GM19463 (cell line): ENCODE data around the gene MYO9A.

Experiments
- ATAC-seq: cut with Tn5 transposase; IDR thresholded peaks from one replicate; pipeline ENCODE4 v1.9.1; 2021; ENCODE audit warnings: mild to moderate bottlenecking, moderate library complexity; ENCODE audit not compliant: unreplicated experiment

Gene MYO9A, protein sequence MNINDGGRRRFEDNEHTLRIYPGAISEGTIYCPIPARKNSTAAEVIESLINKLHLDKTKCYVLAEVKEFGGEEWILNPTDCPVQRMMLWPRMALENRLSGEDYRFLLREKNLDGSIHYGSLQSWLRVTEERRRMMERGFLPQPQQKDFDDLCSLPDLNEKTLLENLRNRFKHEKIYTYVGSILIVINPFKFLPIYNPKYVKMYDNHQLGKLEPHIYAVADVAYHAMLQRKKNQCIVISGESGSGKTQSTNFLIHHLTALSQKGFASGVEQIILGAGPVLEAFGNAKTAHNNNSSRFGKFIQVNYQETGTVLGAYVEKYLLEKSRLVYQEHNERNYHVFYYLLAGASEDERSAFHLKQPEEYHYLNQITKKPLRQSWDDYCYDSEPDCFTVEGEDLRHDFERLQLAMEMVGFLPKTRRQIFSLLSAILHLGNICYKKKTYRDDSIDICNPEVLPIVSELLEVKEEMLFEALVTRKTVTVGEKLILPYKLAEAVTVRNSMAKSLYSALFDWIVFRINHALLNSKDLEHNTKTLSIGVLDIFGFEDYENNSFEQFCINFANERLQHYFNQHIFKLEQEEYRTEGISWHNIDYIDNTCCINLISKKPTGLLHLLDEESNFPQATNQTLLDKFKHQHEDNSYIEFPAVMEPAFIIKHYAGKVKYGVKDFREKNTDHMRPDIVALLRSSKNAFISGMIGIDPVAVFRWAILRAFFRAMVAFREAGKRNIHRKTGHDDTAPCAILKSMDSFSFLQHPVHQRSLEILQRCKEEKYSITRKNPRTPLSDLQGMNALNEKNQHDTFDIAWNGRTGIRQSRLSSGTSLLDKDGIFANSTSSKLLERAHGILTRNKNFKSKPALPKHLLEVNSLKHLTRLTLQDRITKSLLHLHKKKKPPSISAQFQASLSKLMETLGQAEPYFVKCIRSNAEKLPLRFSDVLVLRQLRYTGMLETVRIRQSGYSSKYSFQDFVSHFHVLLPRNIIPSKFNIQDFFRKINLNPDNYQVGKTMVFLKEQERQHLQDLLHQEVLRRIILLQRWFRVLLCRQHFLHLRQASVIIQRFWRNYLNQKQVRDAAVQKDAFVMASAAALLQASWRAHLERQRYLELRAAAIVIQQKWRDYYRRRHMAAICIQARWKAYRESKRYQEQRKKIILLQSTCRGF (N-terminal part only)

DNA sequence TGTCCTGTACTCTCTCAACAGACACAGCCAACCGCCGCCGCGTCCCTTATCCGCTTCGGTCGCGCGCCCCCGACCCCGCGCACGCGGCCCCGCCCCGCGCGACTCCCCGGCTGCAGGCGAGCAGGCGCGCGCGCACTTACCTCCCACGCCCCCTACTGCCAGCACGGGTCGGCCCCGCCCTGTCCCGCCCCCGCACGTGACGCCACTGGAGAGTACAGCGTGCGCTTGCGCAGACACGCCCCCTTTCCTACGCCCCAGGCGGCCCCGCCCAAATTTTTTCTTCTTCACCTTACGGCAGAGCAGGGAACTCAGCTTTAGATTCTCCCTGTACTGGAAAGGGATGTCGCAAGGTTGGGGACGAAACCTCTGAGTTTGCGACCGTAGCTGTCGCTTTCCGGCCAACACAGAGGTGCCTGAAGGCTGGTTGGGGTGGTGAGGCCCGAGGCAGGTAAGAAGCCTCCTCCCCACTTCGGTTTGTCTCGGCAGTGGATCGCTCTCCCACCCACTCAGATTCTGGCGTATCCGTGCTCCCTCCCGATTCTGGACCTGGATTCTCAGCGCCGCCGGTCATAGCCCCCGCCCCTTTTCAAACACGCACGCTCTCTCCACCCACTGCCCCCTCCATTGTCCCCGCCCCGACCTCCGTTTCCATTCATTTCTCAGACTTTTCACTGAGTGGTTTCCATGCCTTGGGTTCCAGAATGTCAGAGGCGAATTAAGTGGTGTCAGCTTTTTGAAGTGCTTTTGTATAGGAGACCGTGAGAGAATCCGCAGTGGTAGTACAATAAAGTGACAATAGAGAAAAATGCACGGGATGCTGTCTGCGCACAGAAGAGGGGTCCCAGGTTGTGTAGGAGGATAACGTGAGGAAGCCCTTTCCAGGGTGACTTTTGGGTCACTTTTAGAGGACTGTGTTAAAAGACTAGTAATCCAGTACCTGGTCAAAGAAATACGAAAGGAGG is at the start of gene MYO9A, which contains the start of gene SENP8:
Gene MYO9A, minus strand, starts transcription at position 134 of the 962 bp plus-strand sequence. CDS start 71,587 bp downstream, outside the sequence.
Gene SENP8, plus strand, starts transcription at position 387 of the 962 bp plus-strand sequence. CDS start 21,221 bp downstream, outside the sequence.
- peak; percentile 63 for ATAC-seq

GRCh38 chr15:72167445-72167844 is 49.5 kb upstream of the MYO9A start:
- no peak for ATAC-seq

DNA sequence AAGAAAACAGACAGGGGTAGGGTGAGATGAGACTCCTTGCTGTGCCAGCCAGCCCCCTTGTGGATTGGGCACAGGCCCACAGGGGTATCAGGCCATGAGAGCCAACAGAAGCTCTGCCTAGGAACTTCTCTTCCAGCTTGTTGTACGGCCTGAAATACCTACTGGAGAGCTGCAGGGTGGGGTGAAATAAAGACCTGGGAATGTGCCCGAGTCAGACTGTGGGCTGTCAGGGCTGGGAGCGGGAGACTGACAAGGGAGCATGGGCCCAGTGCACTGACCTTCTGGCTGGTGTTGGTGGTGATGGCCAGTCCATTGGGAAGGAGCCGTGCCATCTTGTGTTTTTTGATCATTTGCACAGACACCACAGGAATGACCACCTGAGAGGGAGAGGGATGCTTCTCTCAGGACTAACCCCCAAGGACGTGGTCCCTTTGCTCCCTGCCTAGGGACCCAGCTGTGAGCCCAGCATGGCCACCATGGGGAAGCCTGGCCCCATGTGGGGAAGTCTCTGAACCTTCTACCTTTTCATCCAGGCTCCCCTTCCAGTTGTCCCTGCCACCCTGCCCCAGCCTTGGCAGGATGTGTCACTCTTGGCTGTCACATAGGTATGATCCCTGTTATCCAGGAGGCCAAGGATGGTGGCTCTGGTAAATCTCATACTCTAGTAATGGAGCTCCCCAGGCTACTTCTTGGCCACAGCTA is 48.9 kb upstream of the MYO9A start:
- ATAC-seq, result no peak

GRCh38 chr15:72163719-72164118 is 45.8 kb upstream of the MYO9A start:
- no peak for ATAC-seq

DNA sequence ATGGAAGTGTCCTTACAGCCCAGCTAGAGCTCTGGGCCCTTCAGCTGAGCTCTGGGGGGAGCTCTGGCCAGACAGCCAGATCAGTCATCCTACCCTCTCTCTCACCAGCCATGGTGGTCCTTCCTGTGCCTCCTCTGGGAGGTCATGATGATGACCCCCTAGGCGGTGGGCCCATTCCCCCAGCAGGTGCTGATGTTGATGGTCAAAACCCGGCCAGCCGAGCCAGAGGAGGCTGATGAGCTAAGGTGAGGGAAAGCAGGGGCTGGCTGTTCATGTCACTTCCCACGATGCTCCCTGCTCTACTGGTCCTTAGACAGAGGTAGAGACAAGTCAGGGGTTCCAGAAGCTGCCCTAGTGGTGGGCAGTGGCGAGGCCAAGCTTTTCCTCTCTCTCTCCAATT is 44.6 kb upstream of the MYO9A start:
- ATAC-seq, result no peak

- no peak for ATAC-seq
Measured at GRCh38 chr15:72161361-72162132, 43.6 kb upstream of the MYO9A start.

DNA sequence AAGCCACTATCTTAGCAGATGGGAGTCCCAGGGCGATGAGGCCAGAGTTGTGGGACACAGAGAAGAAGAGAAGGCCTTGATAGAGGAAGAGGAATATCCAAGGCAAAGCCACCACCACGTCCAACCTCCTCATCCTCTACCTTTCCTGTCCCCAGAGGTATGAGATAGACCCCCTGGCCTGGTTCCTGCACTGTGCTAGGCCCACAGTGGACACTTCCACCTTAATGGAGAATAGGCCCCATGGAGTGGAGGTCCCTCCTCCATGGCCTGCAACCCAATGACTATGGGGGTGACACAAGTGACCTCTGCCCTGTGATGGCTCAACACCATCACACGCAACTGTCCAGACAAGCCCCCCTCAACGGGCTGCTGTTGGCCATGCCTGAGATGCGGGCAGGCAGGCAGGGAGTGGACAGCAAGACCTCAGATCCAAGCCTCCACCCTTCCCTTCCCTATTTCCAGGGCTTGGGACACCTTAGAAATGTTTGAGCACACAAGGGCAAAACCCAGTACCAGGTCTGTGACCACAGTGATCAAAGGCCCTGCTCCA is 42.8 kb upstream of the MYO9A start:
- no peak for ATAC-seq

DNA sequence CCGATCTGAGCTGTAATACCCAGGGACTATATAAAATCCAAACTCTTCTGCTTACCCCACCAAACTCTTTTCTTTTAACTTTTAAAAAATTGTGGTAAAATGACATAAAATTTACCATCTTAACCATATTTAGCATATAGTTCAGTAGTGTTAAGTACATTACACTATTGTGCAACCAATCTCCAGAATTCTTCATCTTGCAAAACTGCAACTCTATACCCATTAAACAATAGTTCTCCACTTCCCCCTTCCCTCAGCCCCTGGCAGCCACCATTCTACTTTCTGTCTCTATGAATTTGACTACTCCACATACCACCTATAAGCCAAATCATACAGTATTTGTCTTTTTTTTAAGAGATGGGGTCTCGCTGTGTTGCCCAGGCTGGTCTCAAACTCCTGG is 39.0 kb upstream of the MYO9A start:
- ATAC-seq, result no peak

DNA sequence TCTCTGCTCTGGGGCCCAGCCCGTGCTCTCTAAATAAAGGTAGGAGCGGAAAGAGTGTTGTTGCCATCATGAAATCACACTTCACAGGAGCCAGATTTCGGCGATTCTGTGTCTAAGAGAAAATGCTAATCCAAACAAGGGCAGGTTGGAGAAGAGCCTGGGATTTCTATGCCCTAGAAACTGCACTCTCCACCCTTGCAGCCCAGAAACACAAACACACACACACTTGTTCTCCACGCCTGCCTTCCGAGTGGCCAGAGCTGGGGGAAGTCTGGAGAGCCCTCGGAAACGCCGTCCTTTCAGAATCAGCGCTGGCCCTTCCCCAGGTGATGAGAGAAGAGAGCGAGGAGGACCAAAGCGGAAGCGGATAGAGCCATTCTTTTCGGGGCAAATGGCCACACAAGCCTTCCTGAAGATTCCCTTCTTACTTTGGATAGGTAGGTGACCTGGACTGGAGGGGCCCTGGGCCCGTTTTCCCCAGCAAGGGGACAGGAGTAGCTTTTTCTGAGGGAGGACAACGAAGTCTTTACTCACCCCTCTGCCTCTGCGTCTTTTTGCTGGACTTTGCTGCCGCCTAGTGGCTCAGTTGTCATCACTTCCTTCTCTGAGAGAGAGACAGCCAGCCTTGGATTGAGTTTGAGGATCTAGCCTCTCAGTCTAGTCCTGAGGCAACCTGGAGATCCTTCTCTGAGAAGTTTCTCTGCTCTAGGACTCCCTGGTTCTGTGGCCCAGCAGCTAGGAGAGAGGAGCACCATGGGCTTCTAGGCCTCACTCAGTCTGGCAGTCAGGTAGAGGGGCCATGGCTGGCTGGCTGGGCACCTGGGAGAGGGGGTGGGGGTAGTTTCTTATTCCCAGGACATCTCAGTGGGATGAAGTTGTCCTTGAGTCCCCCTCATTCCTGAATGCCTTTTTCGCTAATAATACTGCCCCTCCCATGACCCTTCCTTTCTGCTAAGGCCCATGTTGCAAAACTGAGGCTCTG is 38.0 kb upstream of the MYO9A start:
- peak; percentile 82 for ATAC-seq

DNA sequence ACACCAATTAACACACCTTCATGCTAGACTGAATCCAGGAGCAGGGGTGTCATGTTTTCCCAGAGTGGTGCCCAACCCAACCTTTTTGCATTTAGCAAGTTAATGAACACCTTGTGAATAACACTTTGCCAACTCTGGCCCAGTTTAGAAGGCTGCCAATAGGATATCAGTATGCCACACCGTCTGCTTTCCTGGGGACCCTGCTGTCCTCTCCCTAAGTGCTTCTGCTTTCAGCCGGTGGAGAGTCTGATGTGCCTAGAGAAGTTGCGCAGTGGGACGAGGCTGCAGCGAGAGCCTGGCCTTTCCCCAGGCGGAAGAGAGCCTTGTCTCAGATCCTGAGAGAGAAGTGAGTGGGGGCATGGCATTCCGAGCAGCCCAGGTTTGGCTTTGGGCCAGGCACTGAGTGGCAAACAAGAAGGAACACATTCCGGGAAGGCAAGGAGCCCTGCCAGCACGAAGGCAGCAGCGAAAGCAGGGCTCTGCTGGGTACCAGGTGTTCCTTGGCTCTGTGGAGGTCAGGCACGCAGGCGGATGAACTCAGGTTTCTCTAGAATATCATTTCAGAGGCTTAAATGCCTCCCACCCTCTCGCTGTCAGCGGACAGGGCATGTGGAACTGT is 37.2 kb upstream of the MYO9A start:
- ATAC-seq, result no peak

DNA sequence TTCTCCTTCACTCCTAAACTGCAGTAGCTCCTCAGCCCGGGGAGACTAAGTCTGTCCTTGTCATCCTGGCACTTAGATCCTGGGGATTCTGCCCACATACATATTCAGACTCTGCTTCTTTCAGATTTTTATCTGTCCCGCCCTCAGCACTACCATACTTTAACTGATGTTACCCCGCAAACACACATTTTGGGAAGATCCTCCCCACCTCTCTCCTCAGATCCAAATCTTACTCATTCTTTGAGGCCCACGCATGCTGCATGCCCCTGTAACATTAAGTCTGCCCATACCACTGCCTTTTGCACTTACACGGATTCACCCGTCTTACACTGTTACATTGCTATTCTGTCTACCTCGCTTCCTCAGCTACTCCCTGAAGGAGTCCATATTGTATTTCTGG is 36.4 kb upstream of the MYO9A start:
- no peak for ATAC-seq

DNA sequence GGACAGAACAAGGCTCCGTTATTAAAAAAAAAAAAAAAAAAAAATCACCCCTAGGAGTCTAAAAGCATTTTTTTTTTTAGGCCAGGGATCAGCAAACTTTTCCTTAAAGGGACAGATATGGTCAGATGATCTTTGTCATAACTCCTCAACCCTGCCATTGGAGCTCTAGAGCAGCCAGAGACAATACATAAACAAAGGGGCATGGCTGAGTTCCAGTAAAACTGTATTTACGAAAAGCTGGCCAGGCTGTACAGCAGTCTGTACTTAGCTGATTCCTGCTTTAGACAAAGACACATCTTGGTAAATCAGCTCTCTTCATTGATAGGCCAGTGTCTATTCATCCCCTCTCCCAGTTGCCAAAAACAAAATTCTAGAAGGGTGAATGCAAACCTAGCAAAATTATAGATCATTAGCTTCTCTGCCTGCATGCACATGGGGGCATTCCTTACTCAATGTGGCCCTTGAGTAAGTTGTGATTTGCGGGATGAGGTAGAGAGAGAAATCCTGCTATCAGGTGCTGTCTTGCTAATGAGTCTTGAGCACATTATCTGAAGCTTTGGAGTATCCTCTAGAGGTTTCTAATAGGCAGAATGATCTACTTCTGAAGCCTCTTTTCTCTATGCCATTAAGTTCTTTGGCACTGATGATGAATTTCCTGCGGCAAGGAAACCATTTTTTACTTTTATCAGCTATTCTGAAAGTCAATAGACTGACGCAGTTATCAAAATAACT is 35.5 kb upstream of the MYO9A start:
- ATAC-seq, result no peak

DNA sequence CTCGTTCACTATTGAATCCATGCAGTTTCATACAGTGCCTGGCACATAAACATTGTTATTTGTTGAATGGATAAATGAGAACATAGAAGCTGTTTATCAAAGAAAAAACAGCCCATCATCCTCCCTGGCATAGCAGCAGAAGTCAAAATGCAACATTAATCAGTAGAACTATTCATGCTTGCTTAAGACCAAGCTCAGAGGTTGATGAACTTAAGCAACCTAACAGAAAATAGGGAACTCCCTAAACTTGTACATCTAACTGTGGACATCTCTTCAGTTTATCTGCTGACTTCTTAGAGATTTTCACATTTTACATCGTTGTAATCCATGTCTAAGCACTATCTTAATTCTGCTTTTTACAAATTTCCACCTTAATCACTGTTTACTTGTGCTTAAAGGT is 29.5 kb upstream of the MYO9A start:
- no peak for ATAC-seq

- ATAC-seq, result no peak
Measured at GRCh38 chr15:72146934-72147333, 29.0 kb upstream of the MYO9A start.

- no peak for ATAC-seq
Measured at GRCh38 chr15:72146221-72146620, 28.3 kb upstream of the MYO9A start.
